Effector memory CD4-positive, alpha-beta T cell (primary cell): ENCODE data around the gene MPDZ.

Experiments
- DNase-seq, 3 donors: peaks; one replicate each; pipeline ENCODE4 v3.0.0-alpha.2; 2020
- H3K27ac ChIP-seq: 2 replicates; pipeline ENCODE4 v1.7.0; 2013; ENCODE audit warnings: mild to moderate bottlenecking, low read length, moderate library complexity; ENCODE audit not compliant: insufficient read depth, poor library complexity, severe bottlenecking
- H3K27me3 ChIP-seq: replicated peaks from 2 replicates; pipeline ENCODE4 v1.7.0; 2013; ENCODE audit warnings: mild to moderate bottlenecking, low read length; ENCODE audit not compliant: insufficient read depth, control insufficient read depth, poor library complexity, severe bottlenecking
- H3K36me3 ChIP-seq: 2 replicates; pipeline ENCODE4 v1.7.0; 2013; ENCODE audit warnings: mild to moderate bottlenecking, low read length, moderate library complexity; ENCODE audit not compliant: control insufficient read depth, insufficient read depth
- H3K4me1 ChIP-seq: 2 replicates; pipeline ENCODE4 v1.7.0; 2013; ENCODE audit warnings: low read length, mild to moderate bottlenecking; ENCODE audit not compliant: control insufficient read depth, insufficient read depth, poor library complexity, severe bottlenecking
- H3K4me3 ChIP-seq: 2 replicates; pipeline ENCODE4 v1.7.0; 2013; ENCODE audit warnings: low read length, low read depth, mild to moderate bottlenecking; ENCODE audit not compliant: insufficient read depth, poor library complexity, severe bottlenecking
- H3K9me3 ChIP-seq: 2 replicates; pipeline ENCODE4 v1.7.0; 2013; ENCODE audit warnings: mild to moderate bottlenecking, low read length, moderate library complexity; ENCODE audit not compliant: control insufficient read depth

MPDZ gene

GRCh38 chr9:13127131-13127530 is 152.4 kb downstream of the MPDZ start:
- no peak for DNase-seq
- Histone ChIP-seq H3K27me3 (no peaks in the 10 kb centered on the region), H3K36me3 (no peaks in the 10 kb centered on the region), H3K4me3 (no peak overlapping the region), H3K9me3 (peaks cover 6% of the 10 kb centered on the region), H3K27ac (no peak overlapping the region), H3K4me1 (no peaks in the 10 kb centered on the region)

- no peaks in the 10 kb centered on the region for H3K4me1 ChIP-seq
- no peak overlapping the region for H3K4me3 ChIP-seq
- H3K27ac ChIP-seq, result no peak overlapping the region
- H3K36me3 ChIP-seq, result no peaks in the 10 kb centered on the region
- DNase-seq, result no peak
- H3K27me3 ChIP-seq, result no peaks in the 10 kb centered on the region
- H3K9me3 ChIP-seq, result peaks cover 6% of the 10 kb centered on the region
Observed at GRCh38 chr9:13125261-13125660, 154.2 kb downstream of the MPDZ start.

GRCh38 chr9:13122756-13123369 is 156.6 kb downstream of the MPDZ start:
- Histone ChIP-seq H3K27me3 (no peaks in the 10 kb centered on the region), H3K36me3 (no peaks in the 10 kb centered on the region), H3K9me3 (peaks cover under 1% of the 10 kb centered on the region), H3K27ac (no peak overlapping the region), H3K4me3 (no peak overlapping the region), H3K4me1 (no peaks in the 10 kb centered on the region)
- no peak for DNase-seq

GRCh38 chr9:13118313-13118712 is 161.2 kb downstream of the MPDZ start:
- no peak for DNase-seq
- H3K27ac ChIP-seq, result no peak overlapping the region
- H3K36me3 ChIP-seq, result no peaks in the 10 kb centered on the region
- H3K4me1 ChIP-seq, result no peaks in the 10 kb centered on the region
- H3K4me3 ChIP-seq, result no peak overlapping the region
- H3K9me3 ChIP-seq, result no peaks in the 10 kb centered on the region
- no peaks in the 10 kb centered on the region for H3K27me3 ChIP-seq

- Histone ChIP-seq H3K36me3 (no peaks in the 10 kb centered on the region), H3K4me1 (no peaks in the 10 kb centered on the region), H3K27me3 (no peaks in the 10 kb centered on the region), H3K27ac (no peak overlapping the region), H3K9me3 (no peaks in the 10 kb centered on the region), H3K4me3 (no peak overlapping the region)
- DNase-seq, result no peak
Observed at GRCh38 chr9:13116292-13116691, 163.2 kb downstream of the MPDZ start.

- no peak for DNase-seq
- no peaks in the 10 kb centered on the region for H3K36me3 ChIP-seq
Observed at GRCh38 chr9:13113751-13114150, 165.7 kb downstream of the MPDZ start.

GRCh38 chr9:13113216-13113615 is 166.3 kb downstream of the MPDZ start:
- Histone ChIP-seq H3K4me3 (no peak overlapping the region), H3K36me3 (no peaks in the 10 kb centered on the region), H3K4me1 (no peaks in the 10 kb centered on the region), H3K27ac (no peak overlapping the region), H3K9me3 (no peaks in the 10 kb centered on the region), H3K27me3 (no peaks in the 10 kb centered on the region)
- no peak for DNase-seq

More at GRCh38 chr9:13113751-13114150, 165.7 kb downstream of the MPDZ start:
- Histone ChIP-seq H3K27me3 (no peaks in the 10 kb centered on the region), H3K4me3 (no peak overlapping the region), H3K9me3 (no peaks in the 10 kb centered on the region), H3K4me1 (no peaks in the 10 kb centered on the region), H3K27ac (no peak overlapping the region)

- no peak for DNase-seq
- no peaks in the 10 kb centered on the region for H3K36me3 ChIP-seq
Observed at GRCh38 chr9:13111778-13112177, 167.7 kb downstream of the MPDZ start.

GRCh38 chr9:13110766-13111417 is 168.6 kb downstream of the MPDZ start:
- no peak for DNase-seq
- Histone ChIP-seq H3K4me1 (no peaks in the 10 kb centered on the region), H3K36me3 (no peaks in the 10 kb centered on the region)

More at GRCh38 chr9:13111778-13112177, 167.7 kb downstream of the MPDZ start:
- H3K27me3 ChIP-seq, result no peaks in the 10 kb centered on the region
- H3K4me1 ChIP-seq, result no peaks in the 10 kb centered on the region
- H3K9me3 ChIP-seq, result no peaks in the 10 kb centered on the region
- no peak overlapping the region for H3K4me3 ChIP-seq
- H3K27ac ChIP-seq, result no peak overlapping the region

GRCh38 chr9:13109781-13110180 is 169.7 kb downstream of the MPDZ start:
- Histone ChIP-seq H3K9me3 (no peaks in the 10 kb centered on the region), H3K27me3 (no peaks in the 10 kb centered on the region), H3K4me1 (no peaks in the 10 kb centered on the region), H3K27ac (no peak overlapping the region), H3K4me3 (no peak overlapping the region), H3K36me3 (no peaks in the 10 kb centered on the region)
- DNase-seq, result no peak

More at GRCh38 chr9:13110766-13111417, 168.6 kb downstream of the MPDZ start:
- no peak overlapping the region for H3K27ac ChIP-seq
- H3K9me3 ChIP-seq, result no peaks in the 10 kb centered on the region
- no peaks in the 10 kb centered on the region for H3K27me3 ChIP-seq
- H3K4me3 ChIP-seq, result no peak overlapping the region
